ENCODE results near the gene NMT2. TPM values are rescaled to one million over a fixed set of nuclear protein-coding genes. Genes with fewer than 3 reads are reported as not detected.

NMT2 gene
- total and polyA plus RNA-seq, 10 of the 15 experiments (the other 5 are each of a cell fraction or from before 2014, with no cell fraction given) = 4.9 to 12.0 (median 9.2) TPM

DNA sequence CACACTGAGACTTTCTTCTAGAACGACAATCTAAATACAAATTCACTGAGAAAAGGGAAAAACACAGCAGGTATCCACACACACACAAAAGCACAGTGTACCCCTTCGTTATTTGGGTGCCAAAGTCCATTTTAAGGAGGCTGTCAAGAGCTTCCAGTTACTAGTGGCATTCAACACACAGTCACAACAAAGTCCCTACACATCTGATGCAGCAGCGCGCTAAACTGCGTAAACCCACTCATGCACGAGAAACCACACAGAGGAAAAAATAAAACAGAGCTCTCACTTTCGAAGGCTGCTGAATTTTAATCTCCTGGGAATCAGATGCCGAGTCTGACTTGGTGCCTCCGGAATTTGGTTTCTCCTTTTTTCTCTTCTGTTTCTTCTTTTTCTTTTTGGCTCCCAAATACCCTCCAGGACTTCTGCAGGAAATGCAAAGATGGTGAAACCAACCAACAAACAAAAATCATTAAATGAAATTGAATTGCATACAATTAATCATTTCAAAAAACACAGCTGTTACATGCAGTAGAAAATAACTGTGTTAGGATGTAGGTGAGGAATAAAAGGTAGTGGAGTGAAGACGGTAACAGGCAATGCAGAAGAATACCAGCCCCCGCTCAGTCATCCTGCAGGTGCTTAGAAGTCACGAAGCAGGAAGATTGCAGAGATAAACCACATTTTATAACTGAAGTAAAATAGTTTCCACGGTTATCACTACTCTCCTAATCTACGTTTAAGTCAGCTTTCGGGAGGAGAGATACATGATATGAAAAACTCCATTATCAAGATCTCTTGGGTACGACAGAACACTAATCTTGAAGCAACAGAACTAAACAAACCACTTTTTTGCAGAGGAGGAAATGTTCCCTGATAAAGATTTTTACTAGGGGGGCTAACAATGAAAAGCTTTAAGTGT is 27.1 kb downstream of the NMT2 start (continued):
- TF ChIP-seq, protein P1, sequence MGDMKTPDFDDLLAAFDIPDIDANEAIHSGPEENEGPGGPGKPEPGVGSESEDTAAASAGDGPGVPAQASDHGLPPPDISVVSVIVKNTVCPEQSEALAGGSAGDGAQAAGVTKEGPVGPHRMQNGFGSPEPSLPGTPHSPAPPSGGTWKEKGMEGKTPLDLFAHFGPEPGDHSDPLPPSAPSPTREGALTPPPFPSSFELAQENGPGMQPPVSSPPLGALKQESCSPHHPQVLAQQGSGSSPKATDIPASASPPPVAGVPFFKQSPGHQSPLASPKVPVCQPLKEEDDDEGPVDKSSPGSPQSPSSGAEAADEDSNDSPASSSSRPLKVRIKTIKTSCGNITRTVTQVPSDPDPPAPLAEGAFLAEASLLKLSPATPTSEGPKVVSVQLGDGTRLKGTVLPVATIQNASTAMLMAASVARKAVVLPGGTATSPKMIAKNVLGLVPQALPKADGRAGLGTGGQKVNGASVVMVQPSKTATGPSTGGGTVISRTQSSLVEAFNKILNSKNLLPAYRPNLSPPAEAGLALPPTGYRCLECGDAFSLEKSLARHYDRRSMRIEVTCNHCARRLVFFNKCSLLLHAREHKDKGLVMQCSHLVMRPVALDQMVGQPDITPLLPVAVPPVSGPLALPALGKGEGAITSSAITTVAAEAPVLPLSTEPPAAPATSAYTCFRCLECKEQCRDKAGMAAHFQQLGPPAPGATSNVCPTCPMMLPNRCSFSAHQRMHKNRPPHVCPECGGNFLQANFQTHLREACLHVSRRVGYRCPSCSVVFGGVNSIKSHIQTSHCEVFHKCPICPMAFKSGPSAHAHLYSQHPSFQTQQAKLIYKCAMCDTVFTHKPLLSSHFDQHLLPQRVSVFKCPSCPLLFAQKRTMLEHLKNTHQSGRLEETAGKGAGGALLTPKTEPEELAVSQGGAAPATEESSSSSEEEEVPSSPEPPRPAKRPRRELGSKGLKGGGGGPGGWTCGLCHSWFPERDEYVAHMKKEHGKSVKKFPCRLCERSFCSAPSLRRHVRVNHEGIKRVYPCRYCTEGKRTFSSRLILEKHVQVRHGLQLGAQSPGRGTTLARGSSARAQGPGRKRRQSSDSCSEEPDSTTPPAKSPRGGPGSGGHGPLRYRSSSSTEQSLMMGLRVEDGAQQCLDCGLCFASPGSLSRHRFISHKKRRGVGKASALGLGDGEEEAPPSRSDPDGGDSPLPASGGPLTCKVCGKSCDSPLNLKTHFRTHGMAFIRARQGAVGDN (IDR thresholded peaks at IDR 0.05) = no peak; the same call in 1 of the 2 replicates
- no peak for TF ChIP-seq PAX8 (IDR thresholded peaks at IDR 0.05)
- TF ChIP-seq SREBF1 (IDR thresholded peaks at IDR 0.05; ENCODE audit: low read length) = no peak
- no peak for TF ChIP-seq PML (IDR thresholded peaks at IDR 0.05; ENCODE audit: low read length)
- no peak for TF ChIP-seq EGR1 (IDR thresholded peaks at IDR 0.05; ENCODE audit: borderline replicate concordance in 1 of 2, low read depth in 2 of 2, low read length in 2 of 2)
- TF ChIP-seq, protein P2, sequence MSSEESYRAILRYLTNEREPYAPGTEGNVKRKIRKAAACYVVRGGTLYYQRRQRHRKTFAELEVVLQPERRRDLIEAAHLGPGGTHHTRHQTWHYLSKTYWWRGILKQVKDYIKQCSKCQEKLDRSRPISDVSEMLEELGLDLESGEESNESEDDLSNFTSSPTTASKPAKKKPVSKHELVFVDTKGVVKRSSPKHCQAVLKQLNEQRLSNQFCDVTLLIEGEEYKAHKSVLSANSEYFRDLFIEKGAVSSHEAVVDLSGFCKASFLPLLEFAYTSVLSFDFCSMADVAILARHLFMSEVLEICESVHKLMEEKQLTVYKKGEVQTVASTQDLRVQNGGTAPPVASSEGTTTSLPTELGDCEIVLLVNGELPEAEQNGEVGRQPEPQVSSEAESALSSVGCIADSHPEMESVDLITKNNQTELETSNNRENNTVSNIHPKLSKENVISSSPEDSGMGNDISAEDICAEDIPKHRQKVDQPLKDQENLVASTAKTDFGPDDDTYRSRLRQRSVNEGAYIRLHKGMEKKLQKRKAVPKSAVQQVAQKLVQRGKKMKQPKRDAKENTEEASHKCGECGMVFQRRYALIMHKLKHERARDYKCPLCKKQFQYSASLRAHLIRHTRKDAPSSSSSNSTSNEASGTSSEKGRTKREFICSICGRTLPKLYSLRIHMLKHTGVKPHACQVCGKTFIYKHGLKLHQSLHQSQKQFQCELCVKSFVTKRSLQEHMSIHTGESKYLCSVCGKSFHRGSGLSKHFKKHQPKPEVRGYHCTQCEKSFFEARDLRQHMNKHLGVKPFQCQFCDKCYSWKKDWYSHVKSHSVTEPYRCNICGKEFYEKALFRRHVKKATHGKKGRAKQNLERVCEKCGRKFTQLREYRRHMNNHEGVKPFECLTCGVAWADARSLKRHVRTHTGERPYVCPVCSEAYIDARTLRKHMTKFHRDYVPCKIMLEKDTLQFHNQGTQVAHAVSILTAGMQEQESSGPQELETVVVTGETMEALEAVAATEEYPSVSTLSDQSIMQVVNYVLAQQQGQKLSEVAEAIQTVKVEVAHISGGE (CRISPR knock-in tag; IDR thresholded peaks at IDR 0.05) = no peak
- peak; percentile 46; the same call in 1 of the 2 replicates for TF ChIP-seq GATAD2B (conservative IDR thresholded peaks at IDR 0.05; ENCODE audit: low read depth)
- TF ChIP-seq LARP7 (IDR thresholded peaks at IDR 0.05) = no peak
- no peak; the same call in 1 of the 2 replicates for TF ChIP-seq JUNB (IDR thresholded peaks at IDR 0.05)
- no peak for TF ChIP-seq EZH2 (IDR thresholded peaks at IDR 0.05; ENCODE audit: borderline replicate concordance, control insufficient read depth, low read depth, low read length)
- no peak for TF ChIP-seq BRCA1 (IDR thresholded peaks at IDR 0.05; ENCODE audit: low read depth, low read length)
- no peak for TF ChIP-seq ETV6 (conservative IDR thresholded peaks at IDR 0.05 in 1 of 2, IDR thresholded peaks at IDR 0.05 in 1 of 2; ENCODE audit: borderline replicate concordance in 1 of 2, low read depth in 1 of 2)
- TF ChIP-seq FOS (IDR thresholded peaks at IDR 0.05; ENCODE audit: borderline replicate concordance, extremely low read depth, insufficient read length) = no peak
- TF ChIP-seq RBBP5 (conservative IDR thresholded peaks at IDR 0.05) = no peak
- TF ChIP-seq CBX3 (IDR thresholded peaks at IDR 0.05; ENCODE audit: borderline replicate concordance, low read depth) = no peak
- no peak for TF ChIP-seq RCOR1 (conservative IDR thresholded peaks at IDR 0.05; ENCODE audit: low read depth, low read length)
- peak; percentile 60; the same call in 1 of the 2 replicates for TF ChIP-seq FOXM1 (IDR thresholded peaks at IDR 0.05; ENCODE audit: low read depth, low read length)
- peak; percentile 70; the same call in 1 of the 2 replicates for TF ChIP-seq TCF3 (IDR thresholded peaks at IDR 0.05; ENCODE audit: borderline replicate concordance, insufficient read depth, low read depth, low read length)
- 0 out of 2 replicates have a peak, but pooled peaks have one; percentile 54 for TF ChIP-seq MYB (IDR thresholded peaks at IDR 0.05; ENCODE audit: borderline replicate concordance, low read depth, low read length)
- TF ChIP-seq, protein P3, sequence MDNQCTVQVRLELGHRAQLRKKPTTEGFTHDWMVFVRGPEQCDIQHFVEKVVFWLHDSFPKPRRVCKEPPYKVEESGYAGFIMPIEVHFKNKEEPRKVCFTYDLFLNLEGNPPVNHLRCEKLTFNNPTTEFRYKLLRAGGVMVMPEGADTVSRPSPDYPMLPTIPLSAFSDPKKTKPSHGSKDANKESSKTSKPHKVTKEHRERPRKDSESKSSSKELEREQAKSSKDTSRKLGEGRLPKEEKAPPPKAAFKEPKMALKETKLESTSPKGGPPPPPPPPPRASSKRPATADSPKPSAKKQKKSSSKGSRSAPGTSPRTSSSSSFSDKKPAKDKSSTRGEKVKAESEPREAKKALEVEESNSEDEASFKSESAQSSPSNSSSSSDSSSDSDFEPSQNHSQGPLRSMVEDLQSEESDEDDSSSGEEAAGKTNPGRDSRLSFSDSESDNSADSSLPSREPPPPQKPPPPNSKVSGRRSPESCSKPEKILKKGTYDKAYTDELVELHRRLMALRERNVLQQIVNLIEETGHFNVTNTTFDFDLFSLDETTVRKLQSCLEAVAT (IDR thresholded peaks at IDR 0.05) = 0 out of 2 replicates have a peak, but pooled peaks have one; percentile 53
- no peak for TF ChIP-seq HDAC2 (IDR thresholded peaks at IDR 0.05)

Data from GM12878 (cell line).